ENCODE measurements around the gene RRP1B.
"Not testable (repeated sequence)": the region's sequence is repeated elsewhere in the genome, so short reads cannot be mapped to it uniquely, and the experiment has no call there.

Gene RRP1B

DNA sequence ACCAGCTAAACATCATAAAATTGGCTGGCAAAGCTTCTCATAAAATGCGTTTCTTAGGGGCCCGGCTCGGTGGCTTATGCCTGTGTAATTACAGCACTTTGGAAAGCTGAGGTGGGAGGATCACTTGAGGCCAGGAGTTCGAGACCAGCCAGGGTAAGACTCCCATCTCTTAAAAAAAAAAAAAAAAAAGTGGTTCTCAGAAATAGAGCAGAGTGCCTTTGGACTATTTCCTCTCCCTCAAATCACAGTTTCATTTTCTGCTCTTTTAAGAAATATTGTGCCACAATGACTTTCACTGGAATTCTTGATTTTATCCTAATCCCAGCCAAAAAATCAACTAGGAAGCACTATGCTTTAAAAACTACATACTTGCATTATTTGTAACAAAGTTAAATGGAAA is 13.4 kb upstream of the RRP1B start:
- H3K4me3 ChIP-seq (ENCODE audit: low read length) = no peak overlapping the region
- no peak overlapping the region for H2AFZ ChIP-seq (ENCODE audit: low read depth, low read length)
- H3K27me3 ChIP-seq (ENCODE audit: insufficient read depth, low read length) = no peaks in the 10 kb centered on the region
- peaks cover 9% of the 10 kb centered on the region for H3K4me1 ChIP-seq (ENCODE audit: insufficient read depth, low read length)
- no peaks in the 10 kb centered on the region for H3K36me3 ChIP-seq (ENCODE audit: insufficient read depth, low read length)
- H3K9me3 ChIP-seq (ENCODE audit: low read length) = no peaks in the 10 kb centered on the region

DNA sequence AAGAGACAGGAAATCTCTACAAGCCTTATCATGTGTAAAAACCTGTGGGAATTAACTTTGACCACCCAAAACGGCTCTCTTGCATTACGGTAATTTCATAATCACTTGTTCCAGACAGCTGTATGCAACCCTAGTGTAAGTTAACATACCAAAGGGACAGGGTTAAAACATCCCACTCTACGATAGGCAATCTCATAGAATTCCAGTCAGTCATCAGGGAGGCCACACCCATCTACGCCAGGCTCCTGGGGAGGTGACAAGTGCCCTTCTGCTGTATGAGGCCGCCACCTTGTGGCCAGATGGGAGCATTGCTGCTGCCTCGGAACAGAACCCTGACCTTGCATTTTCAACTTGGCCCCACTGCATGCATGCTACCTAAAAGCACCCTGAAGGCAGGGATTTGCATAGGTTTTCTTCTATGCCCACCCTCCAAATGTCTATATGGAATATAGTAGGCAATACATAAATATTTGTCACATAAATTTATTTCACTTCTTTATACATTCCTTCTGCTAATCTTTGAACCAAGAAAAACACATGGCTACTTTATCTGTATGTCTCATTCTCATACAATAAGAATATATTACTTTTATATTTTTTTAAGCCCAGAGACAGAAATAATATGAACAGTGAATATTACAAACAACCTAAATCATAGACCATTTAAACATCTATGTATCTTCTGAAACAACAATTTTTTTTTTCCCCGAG is 12.7 kb upstream of the RRP1B start:
- no peaks in the 10 kb centered on the region for H3K36me3 ChIP-seq (ENCODE audit: insufficient read depth, low read length)
- H3K27me3 ChIP-seq (ENCODE audit: insufficient read depth, low read length) = no peaks in the 10 kb centered on the region
- peaks cover 9% of the 10 kb centered on the region for H3K4me1 ChIP-seq (ENCODE audit: insufficient read depth, low read length)
- no peak overlapping the region for H3K4me3 ChIP-seq (ENCODE audit: low read length)
- no peaks in the 10 kb centered on the region for H3K9me3 ChIP-seq (ENCODE audit: low read length)
- H2AFZ ChIP-seq (ENCODE audit: low read depth, low read length) = no peak overlapping the region

DNA sequence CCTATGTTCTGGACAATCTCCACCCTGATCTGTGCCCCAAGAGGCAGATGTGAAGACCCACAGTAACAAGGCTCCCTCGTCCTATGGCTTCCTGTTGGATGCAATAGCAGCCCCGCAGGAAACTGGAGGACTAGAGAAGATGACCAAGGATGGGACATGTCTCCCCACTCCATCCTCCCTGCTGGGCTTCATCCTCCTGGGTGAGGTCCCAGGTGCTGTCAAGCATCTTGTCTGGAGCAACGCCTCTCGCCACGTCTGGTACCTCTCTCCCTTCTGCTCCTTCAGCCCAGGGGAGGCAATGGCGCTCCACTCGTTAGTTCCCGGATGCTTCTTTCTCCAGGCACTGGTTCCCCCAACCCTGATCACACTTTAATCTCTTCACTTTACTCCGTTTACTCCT is 11.2 kb upstream of the RRP1B start:
- no peaks in the 10 kb centered on the region for H3K27me3 ChIP-seq (ENCODE audit: insufficient read depth, low read length)
- H3K4me3 ChIP-seq (ENCODE audit: low read length) = no peak overlapping the region
- no peaks in the 10 kb centered on the region for H3K36me3 ChIP-seq (ENCODE audit: insufficient read depth, low read length)
- no peaks in the 10 kb centered on the region for H3K9me3 ChIP-seq (ENCODE audit: low read length)
- no peak overlapping the region for H2AFZ ChIP-seq (ENCODE audit: low read depth, low read length)
- H3K4me1 ChIP-seq (ENCODE audit: insufficient read depth, low read length) = peaks cover 9% of the 10 kb centered on the region

DNA sequence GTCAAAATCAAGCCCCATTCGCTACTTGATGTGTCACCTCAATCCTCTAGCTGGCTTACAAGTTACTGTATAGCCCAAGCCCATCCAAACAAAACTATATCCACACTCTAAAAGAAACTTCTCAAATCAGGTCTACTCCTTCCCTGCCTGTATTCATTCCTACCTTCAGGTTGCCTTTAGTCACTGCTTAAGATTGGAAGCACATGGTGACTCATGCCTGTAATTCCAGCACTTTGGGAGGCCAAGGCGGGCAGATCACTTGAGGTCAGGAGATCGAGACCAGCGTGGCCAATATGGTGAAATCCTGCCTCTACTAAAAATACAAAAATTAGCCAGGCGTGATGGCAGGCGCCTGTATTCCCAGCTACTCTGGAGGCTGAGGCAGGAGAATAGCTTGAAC is 7.4 kb upstream of the RRP1B start:
- H2AFZ ChIP-seq (ENCODE audit: low read depth, low read length); H3K36me3 ChIP-seq (ENCODE audit: insufficient read depth, low read length); H3K4me3 ChIP-seq (ENCODE audit: low read length); H3K9me3 ChIP-seq (ENCODE audit: low read length); H3K4me1 ChIP-seq (ENCODE audit: insufficient read depth, low read length); H3K27me3 ChIP-seq (ENCODE audit: insufficient read depth, low read length): not testable (repeated sequence)

- H3K9me3 ChIP-seq (ENCODE audit: low read length) = no peaks in the 10 kb centered on the region
- H3K27me3 ChIP-seq (ENCODE audit: insufficient read depth, low read length) = no peaks in the 10 kb centered on the region
- H3K4me3 ChIP-seq (ENCODE audit: low read length) = no peak overlapping the region
- H3K36me3 ChIP-seq (ENCODE audit: insufficient read depth, low read length) = no peaks in the 10 kb centered on the region
- no peak overlapping the region for H2AFZ ChIP-seq (ENCODE audit: low read depth, low read length)
- H3K4me1 ChIP-seq (ENCODE audit: insufficient read depth, low read length) = no peaks in the 10 kb centered on the region
Observed at GRCh38 chr21:43652616-43653015, 6.7 kb upstream of the RRP1B start.

- Histone ChIP-seq H3K4me3 (ENCODE audit: low read length) (no peak overlapping the region), H3K36me3 (ENCODE audit: insufficient read depth, low read length) (no peaks in the 10 kb centered on the region), H3K27me3 (ENCODE audit: insufficient read depth, low read length) (no peaks in the 10 kb centered on the region), H3K4me1 (ENCODE audit: insufficient read depth, low read length) (no peaks in the 10 kb centered on the region), H3K9me3 (ENCODE audit: low read length) (no peaks in the 10 kb centered on the region), H2AFZ (ENCODE audit: low read depth, low read length) (no peak overlapping the region)
Observed at GRCh38 chr21:43653626-43654025, 5.7 kb upstream of the RRP1B start.

- Histone ChIP-seq H3K27me3 (ENCODE audit: insufficient read depth, low read length) (no peaks in the 10 kb centered on the region), H3K4me1 (ENCODE audit: insufficient read depth, low read length) (peaks cover 3% of the 10 kb centered on the region), H3K9me3 (ENCODE audit: low read length) (no peaks in the 10 kb centered on the region), H3K36me3 (ENCODE audit: insufficient read depth, low read length) (no peaks in the 10 kb centered on the region), H3K4me3 (ENCODE audit: low read length) (no peak overlapping the region), H2AFZ (ENCODE audit: low read depth, low read length) (no peak overlapping the region)
Observed at GRCh38 chr21:43654806-43655489, 4.4 kb upstream of the RRP1B start.

- Histone ChIP-seq H3K36me3 (ENCODE audit: insufficient read depth, low read length) (peaks cover 9% of the 10 kb centered on the region), H3K27me3 (ENCODE audit: insufficient read depth, low read length) (no peaks in the 10 kb centered on the region), H2AFZ (ENCODE audit: low read depth, low read length) (no peak overlapping the region), H3K9me3 (ENCODE audit: low read length) (no peaks in the 10 kb centered on the region), H3K4me1 (ENCODE audit: insufficient read depth, low read length) (peaks cover 7% of the 10 kb centered on the region), H3K4me3 (ENCODE audit: low read length) (no peak overlapping the region)
Observed at GRCh38 chr21:43657355-43658087, 1.8 kb upstream of the RRP1B start.

DNA sequence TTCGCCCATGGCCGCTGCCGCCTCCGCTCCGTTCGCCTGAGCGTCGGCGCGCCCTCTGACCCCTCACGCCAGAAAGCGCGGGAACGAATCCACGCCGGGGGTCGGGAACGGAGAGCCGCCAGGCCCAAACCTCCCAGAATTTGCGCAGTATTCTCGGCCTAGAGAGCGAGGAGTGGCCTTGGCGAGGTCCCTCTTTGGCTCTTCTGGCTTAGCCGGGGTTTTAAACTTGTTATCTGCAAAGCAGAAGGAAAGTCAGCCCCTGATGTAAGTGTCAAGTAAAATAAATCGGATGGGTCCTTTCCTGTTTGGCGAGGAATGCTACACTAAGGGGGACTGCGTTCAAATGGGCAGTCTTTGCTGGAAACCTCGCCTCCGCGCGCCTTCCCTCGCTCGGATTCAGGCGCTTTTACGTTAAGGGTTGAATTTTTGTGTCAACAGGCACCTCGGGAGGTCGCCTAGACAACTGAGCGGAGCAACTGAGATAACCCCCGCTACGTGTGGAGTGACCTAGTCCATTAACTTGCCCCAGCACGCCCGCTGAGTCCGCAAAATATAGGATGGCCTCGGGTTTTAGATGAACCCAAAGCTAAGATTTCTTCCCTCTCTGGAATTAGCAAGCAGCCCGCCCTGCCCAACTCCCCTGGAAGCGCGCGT is 1.1 kb upstream of the RRP1B start:
- no peak overlapping the region for H3K4me3 ChIP-seq (ENCODE audit: low read length)
- peaks cover 16% of the 10 kb centered on the region for H3K36me3 ChIP-seq (ENCODE audit: insufficient read depth, low read length)
- no peaks in the 10 kb centered on the region for H3K9me3 ChIP-seq (ENCODE audit: low read length)
- H2AFZ ChIP-seq (ENCODE audit: low read depth, low read length) = no peak overlapping the region
- H3K27me3 ChIP-seq (ENCODE audit: insufficient read depth, low read length) = no peaks in the 10 kb centered on the region
- H3K4me1 ChIP-seq (ENCODE audit: insufficient read depth, low read length) = peaks cover 7% of the 10 kb centered on the region

- H3K36me3 ChIP-seq (ENCODE audit: insufficient read depth, low read length) = peaks cover 19% of the 10 kb centered on the region
- no peaks in the 10 kb centered on the region for H3K9me3 ChIP-seq (ENCODE audit: low read length)
- H2AFZ ChIP-seq (ENCODE audit: low read depth, low read length) = peak overlapping the region; percentile 81
- peak overlapping the region; percentile 93 for H3K4me3 ChIP-seq (ENCODE audit: low read length)
- peaks cover 7% of the 10 kb centered on the region for H3K4me1 ChIP-seq (ENCODE audit: insufficient read depth, low read length)
- H3K27me3 ChIP-seq (ENCODE audit: insufficient read depth, low read length) = no peaks in the 10 kb centered on the region
Observed at GRCh38 chr21:43658769-43659135, 608 bp upstream of the RRP1B start.

DNA sequence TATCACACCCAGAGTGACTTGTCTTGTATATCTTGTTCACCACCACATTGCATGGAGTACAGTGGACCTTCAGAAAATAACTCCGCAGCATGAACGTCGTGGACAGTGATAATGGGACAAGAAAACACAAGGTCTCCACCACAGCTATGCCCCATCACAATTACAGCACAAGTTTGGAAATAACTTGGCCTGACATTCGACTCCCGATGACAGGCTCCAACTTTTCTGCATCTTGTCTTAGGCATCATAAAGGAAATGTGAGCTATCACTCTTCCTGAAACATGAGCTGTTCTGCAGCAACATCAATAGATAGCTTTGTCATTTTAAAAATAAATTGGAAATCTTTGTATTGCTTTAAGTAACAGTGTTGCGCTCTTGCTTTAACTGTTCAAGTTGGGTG is 2.9 kb downstream of the RRP1B start:
- Histone ChIP-seq H3K9me3 (ENCODE audit: low read length) (no peaks in the 10 kb centered on the region), H3K4me1 (ENCODE audit: insufficient read depth, low read length) (peaks cover 7% of the 10 kb centered on the region), H3K27me3 (ENCODE audit: insufficient read depth, low read length) (no peaks in the 10 kb centered on the region), H3K36me3 (ENCODE audit: insufficient read depth, low read length) (peaks cover 42% of the 10 kb centered on the region), H2AFZ (ENCODE audit: low read depth, low read length) (no peak overlapping the region), H3K4me3 (ENCODE audit: low read length) (no peak overlapping the region)

- Histone ChIP-seq H3K4me1 (ENCODE audit: insufficient read depth, low read length) (peaks cover 7% of the 10 kb centered on the region), H3K4me3 (ENCODE audit: low read length) (no peak overlapping the region), H3K27me3 (ENCODE audit: insufficient read depth, low read length) (no peaks in the 10 kb centered on the region), H2AFZ (ENCODE audit: low read depth, low read length) (no peak overlapping the region), H3K36me3 (ENCODE audit: insufficient read depth, low read length) (peaks cover 42% of the 10 kb centered on the region), H3K9me3 (ENCODE audit: low read length) (no peaks in the 10 kb centered on the region)
Observed at GRCh38 chr21:43663033-43663432, 3.7 kb downstream of the RRP1B start.

GRCh38 chr21:43664358-43664757 is 5.0 kb downstream of the RRP1B start:
- Histone ChIP-seq H3K36me3 (ENCODE audit: insufficient read depth, low read length) (peaks cover 49% of the 10 kb centered on the region), H3K4me1 (ENCODE audit: insufficient read depth, low read length) (peaks cover 4% of the 10 kb centered on the region), H3K27me3 (ENCODE audit: insufficient read depth, low read length) (no peaks in the 10 kb centered on the region), H3K9me3 (ENCODE audit: low read length) (no peaks in the 10 kb centered on the region), H3K4me3 (ENCODE audit: low read length) (no peak overlapping the region), H2AFZ (ENCODE audit: low read depth, low read length) (no peak overlapping the region)

Data from neuron (in vitro differentiated cells).